Measurements from ENCODE around the gene DUSP9.

DUSP9 gene

GRCh38 chrX:153626025-153626633 is 20.9 kb upstream of the DUSP9 start:
- ATAC-seq (replicated peaks) (no peak), DNase-seq (no peak)
- Mint-ChIP-seq H3K9me3 (no peaks in the 10 kb centered on the region), H3K36me3 (ENCODE audit: insufficient read depth) (no peaks in the 10 kb centered on the region), H3K27me3 (peaks cover 21 to 25% of the 10 kb centered on the region in 2 donors), H3K4me3 (no peak overlapping the region), H3K4me1 (ENCODE audit: low read depth in 2 of 2) (no peaks in the 10 kb centered on the region), H3K27ac (no peak overlapping the region)

GRCh38 chrX:153626863-153627674 is 19.9 kb upstream of the DUSP9 start:
- Mint-ChIP-seq H3K27me3 (peaks cover 17 to 21% of the 10 kb centered on the region in 2 donors), H3K27ac (no peak overlapping the region), H3K4me1 (ENCODE audit: low read depth in 2 of 2) (no peaks in the 10 kb centered on the region), H3K9me3 (no peaks in the 10 kb centered on the region), H3K4me3 (no peak overlapping the region), H3K36me3 (ENCODE audit: insufficient read depth) (no peaks in the 10 kb centered on the region)
- DNase-seq (no peak), ATAC-seq (replicated peaks) (no peak)

DNA sequence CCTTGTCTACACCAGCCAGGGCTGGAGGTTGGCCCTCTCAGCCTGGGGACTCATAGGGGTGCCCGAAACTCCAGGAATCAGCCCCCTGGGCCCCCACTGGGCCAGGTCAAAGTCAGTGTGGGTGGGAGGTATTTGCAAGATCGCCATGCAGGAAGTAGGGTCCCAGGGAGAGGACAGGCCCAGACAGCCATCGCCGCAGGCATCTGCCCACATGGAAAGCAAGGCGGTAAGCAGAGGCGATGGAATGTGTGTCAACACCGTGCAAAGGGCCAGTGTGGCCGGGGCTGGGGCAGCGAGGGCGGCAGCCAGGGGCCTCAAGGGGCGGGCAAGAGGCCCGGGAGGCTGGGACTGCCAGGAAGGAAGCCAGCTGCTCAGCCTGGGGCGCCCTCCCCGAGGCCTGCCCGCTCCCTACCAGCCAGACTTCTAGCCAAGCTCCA is 19.3 kb upstream of the DUSP9 start:
- peaks cover 11 to 15% of the 10 kb centered on the region in 2 donors for H3K27me3 Mint-ChIP-seq
- H3K4me1 Mint-ChIP-seq (ENCODE audit: low read depth in 2 of 2), result no peaks in the 10 kb centered on the region
- DNase-seq (no peak), ATAC-seq (replicated peaks) (no peak)
- no peaks in the 10 kb centered on the region for H3K36me3 Mint-ChIP-seq (ENCODE audit: insufficient read depth)
- no peak overlapping the region for H3K4me3 Mint-ChIP-seq
- no peaks in the 10 kb centered on the region for H3K9me3 Mint-ChIP-seq
- no peak overlapping the region for H3K27ac Mint-ChIP-seq

DNA sequence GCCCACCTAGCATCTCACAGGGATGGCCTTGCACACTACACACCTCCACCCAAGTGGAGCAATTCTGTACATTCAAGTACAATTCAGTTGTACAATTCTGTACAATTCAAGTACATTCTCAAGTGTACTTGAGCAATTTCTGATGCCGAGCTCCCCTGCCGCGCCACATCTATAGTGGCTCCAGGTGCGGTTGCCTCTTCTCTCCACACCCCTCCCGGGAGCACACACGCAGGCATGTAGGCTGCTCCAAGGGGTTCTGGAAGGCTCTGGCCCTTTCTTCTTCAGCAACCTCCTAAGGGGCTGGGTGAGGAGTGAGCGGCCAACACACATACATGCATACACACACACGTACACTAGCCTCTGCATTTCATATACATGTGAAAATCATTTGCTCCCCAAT is 18.9 kb upstream of the DUSP9 start:
- Mint-ChIP-seq H3K36me3 (ENCODE audit: insufficient read depth) (no peaks in the 10 kb centered on the region), H3K9me3 (no peaks in the 10 kb centered on the region), H3K27me3 (peaks cover 6 to 11% of the 10 kb centered on the region in 2 donors), H3K27ac (no peak overlapping the region), H3K4me1 (ENCODE audit: low read depth in 2 of 2) (no peaks in the 10 kb centered on the region), H3K4me3 (no peak overlapping the region)
- no peak for ATAC-seq (replicated peaks)
- DNase-seq, result no peak

DNA sequence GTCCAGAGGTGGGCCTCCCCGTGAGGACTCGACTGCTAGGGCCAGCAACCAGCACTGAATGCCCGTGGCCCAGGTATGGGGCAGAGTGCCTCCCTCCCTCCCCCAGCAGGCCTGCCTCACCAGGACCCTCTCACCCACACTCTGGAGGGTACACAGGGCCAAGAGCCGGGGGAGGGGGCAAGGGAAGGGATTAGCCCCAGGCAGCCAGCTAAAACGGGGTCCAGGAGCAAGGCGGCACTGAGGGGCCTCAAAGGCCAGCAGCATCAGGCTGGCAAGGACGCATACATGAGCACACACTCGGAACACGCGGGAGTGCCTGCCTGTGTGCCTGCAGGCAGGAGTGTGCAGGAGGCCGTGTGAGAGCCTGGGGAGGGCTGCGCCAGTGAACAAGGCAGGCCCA is 18.3 kb upstream of the DUSP9 start:
- no peak for DNase-seq
- H3K27ac Mint-ChIP-seq, result no peak overlapping the region
- H3K36me3 Mint-ChIP-seq (ENCODE audit: insufficient read depth), result no peaks in the 10 kb centered on the region
- no peak overlapping the region for H3K4me3 Mint-ChIP-seq
- no peaks in the 10 kb centered on the region for H3K4me1 Mint-ChIP-seq (ENCODE audit: low read depth in 2 of 2)
- no peaks in the 10 kb centered on the region for H3K9me3 Mint-ChIP-seq
- no peak for ATAC-seq (replicated peaks)
- H3K27me3 Mint-ChIP-seq, result peaks cover 1 to 5% of the 10 kb centered on the region in 2 donors

- Mint-ChIP-seq H3K4me3 (no peak overlapping the region), H3K9me3 (no peaks in the 10 kb centered on the region), H3K27ac (no peak overlapping the region), H3K4me1 (ENCODE audit: low read depth in 2 of 2) (no peaks in the 10 kb centered on the region), H3K36me3 (ENCODE audit: insufficient read depth) (no peaks in the 10 kb centered on the region), H3K27me3 (peaks cover 0 to 9% of the 10 kb centered on the region in 2 donors)
- DNase-seq (no peak), ATAC-seq (replicated peaks) (no peak)
These were observed 15.7 kb upstream of the DUSP9 start for GRCh38 chrX:153631346-153631745.

DNA sequence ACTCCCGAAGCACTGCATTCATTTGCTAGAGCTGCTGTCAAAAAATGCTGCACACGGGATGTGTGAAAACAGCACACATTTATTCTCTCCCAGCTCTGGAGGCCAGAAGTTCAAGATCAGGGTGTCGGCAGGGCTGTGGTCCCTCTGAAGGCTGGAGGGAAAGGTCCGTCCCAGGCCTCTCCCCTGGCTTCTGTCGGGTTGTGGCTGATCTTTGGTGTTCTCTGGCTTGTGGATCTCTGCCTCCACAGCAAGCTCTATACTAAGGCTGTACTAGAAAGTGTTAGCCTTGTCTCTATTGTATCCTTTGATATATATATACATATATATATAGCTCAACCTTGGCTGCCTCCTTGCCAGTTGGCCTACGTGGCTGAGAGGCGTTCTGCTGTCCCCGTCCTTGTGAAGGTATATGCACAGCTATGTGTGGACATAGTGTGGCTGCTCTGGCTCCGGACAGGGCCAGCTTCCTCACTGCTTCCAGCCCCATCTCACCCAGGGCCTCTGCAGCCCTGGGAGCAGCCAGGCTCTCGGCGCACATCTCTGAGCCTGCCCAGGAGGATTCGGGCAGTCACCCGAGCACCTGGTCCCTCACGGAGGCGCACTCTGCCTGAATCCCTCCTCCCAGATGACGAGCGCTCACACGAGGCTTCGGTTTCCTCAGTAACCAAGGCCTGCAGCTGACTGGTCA is 15.0 kb upstream of the DUSP9 start:
- no peak for DNase-seq
- H3K4me3 Mint-ChIP-seq, result no peak overlapping the region
- ATAC-seq (replicated peaks), result no peak
- H3K27me3 Mint-ChIP-seq, result peaks cover 0 to 9% of the 10 kb centered on the region in 2 donors
- no peaks in the 10 kb centered on the region for H3K4me1 Mint-ChIP-seq (ENCODE audit: low read depth in 2 of 2)
- H3K36me3 Mint-ChIP-seq (ENCODE audit: insufficient read depth), result no peaks in the 10 kb centered on the region
- H3K9me3 Mint-ChIP-seq, result no peaks in the 10 kb centered on the region
- no peak overlapping the region for H3K27ac Mint-ChIP-seq

- no peak overlapping the region for H3K27ac Mint-ChIP-seq
- no peaks in the 10 kb centered on the region for H3K36me3 Mint-ChIP-seq (ENCODE audit: insufficient read depth)
- no peaks in the 10 kb centered on the region for H3K4me1 Mint-ChIP-seq (ENCODE audit: low read depth in 2 of 2)
- peaks cover 0 to 9% of the 10 kb centered on the region in 2 donors for H3K27me3 Mint-ChIP-seq
- no peak for ATAC-seq (replicated peaks)
- no peak overlapping the region for H3K4me3 Mint-ChIP-seq
- H3K9me3 Mint-ChIP-seq, result no peaks in the 10 kb centered on the region
- no peak for DNase-seq
These were observed 14.4 kb upstream of the DUSP9 start for GRCh38 chrX:153632595-153632946.

DNA sequence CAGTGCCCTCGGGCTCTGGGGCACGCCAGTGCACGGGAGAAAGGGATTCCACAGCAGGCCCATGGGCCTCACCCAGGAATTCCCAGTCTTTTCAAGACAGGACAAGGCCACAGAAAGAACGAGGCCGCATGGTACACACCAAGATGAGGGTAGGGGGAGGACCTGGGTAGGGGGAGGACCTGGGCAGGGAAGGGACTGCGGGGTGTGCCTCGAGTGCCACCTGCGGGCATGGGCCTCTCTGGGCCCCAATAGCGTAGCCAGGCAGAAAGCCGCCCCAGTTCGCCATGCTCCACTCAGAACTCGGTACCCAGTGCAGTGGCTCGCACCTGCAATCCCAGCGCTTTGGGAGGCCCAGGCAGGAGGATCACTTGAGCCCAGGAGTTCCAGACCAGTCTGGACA is 14.0 kb upstream of the DUSP9 start:
- DNase-seq, result no peak
- H3K36me3 Mint-ChIP-seq (ENCODE audit: insufficient read depth), result no peaks in the 10 kb centered on the region
- ATAC-seq (replicated peaks), result no peak
- peaks cover 0 to 9% of the 10 kb centered on the region in 2 donors for H3K27me3 Mint-ChIP-seq
- H3K27ac Mint-ChIP-seq, result no peak overlapping the region
- H3K4me1 Mint-ChIP-seq (ENCODE audit: low read depth in 2 of 2), result no peaks in the 10 kb centered on the region
- H3K4me3 Mint-ChIP-seq, result no peak overlapping the region
- H3K9me3 Mint-ChIP-seq, result no peaks in the 10 kb centered on the region

DNA sequence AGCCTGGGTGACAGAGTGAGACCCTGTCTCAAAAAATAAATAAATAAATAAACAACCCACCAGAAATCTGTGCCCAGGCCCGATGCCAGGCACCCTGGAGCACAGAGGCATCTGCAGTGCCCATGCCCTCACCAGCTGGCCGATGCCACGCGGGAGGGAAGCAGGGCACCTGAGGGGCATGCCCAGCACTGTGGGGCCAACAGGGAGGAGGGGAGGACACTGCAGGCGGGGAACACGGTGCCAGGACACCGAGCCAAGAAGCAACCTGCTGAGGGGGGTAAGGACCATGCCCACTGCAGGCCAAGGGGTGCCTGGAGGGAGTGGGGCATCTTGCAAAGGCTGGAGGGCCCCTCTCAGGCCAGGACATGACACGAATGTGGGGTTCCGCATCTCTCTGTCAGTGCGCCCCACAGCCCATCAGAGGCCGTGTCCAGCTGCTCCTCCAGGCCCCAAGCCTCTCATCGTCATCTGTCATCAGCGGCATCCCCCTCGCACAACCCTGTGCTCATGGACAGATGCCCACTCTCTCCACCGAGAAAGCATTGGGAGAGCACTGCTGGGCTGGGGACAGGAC is 13.3 kb upstream of the DUSP9 start:
- DNase-seq (no peak), ATAC-seq (replicated peaks) (no peak)
- Mint-ChIP-seq H3K36me3 (ENCODE audit: insufficient read depth) (no peaks in the 10 kb centered on the region), H3K4me1 (ENCODE audit: low read depth in 2 of 2) (no peaks in the 10 kb centered on the region), H3K27me3 (peaks cover 0 to 9% of the 10 kb centered on the region in 2 donors), H3K4me3 (no peak overlapping the region), H3K9me3 (no peaks in the 10 kb centered on the region), H3K27ac (no peak overlapping the region)

- no peak for DNase-seq
- no peak overlapping the region for H3K27ac Mint-ChIP-seq
- H3K4me1 Mint-ChIP-seq (ENCODE audit: low read depth in 2 of 2), result no peaks in the 10 kb centered on the region
- H3K4me3 Mint-ChIP-seq, result no peak overlapping the region
- peaks cover 0 to 9% of the 10 kb centered on the region in 2 donors for H3K27me3 Mint-ChIP-seq
- no peaks in the 10 kb centered on the region for H3K9me3 Mint-ChIP-seq
- no peaks in the 10 kb centered on the region for H3K36me3 Mint-ChIP-seq (ENCODE audit: insufficient read depth)
- ATAC-seq (replicated peaks), result no peak
These were observed 12.8 kb upstream of the DUSP9 start for GRCh38 chrX:153634236-153634635.

- DNase-seq, result no peak
- H3K4me1 Mint-ChIP-seq (ENCODE audit: low read depth in 2 of 2), result no peaks in the 10 kb centered on the region
- H3K9me3 Mint-ChIP-seq, result no peaks in the 10 kb centered on the region
- no peak for ATAC-seq (replicated peaks)
- H3K4me3 Mint-ChIP-seq, result no peak overlapping the region
- H3K27ac Mint-ChIP-seq, result no peak overlapping the region
- H3K27me3 Mint-ChIP-seq, result peaks cover 0 to 9% of the 10 kb centered on the region in 2 donors
- no peaks in the 10 kb centered on the region for H3K36me3 Mint-ChIP-seq (ENCODE audit: insufficient read depth)
These were observed 12.2 kb upstream of the DUSP9 start for GRCh38 chrX:153634832-153635231.

DNA sequence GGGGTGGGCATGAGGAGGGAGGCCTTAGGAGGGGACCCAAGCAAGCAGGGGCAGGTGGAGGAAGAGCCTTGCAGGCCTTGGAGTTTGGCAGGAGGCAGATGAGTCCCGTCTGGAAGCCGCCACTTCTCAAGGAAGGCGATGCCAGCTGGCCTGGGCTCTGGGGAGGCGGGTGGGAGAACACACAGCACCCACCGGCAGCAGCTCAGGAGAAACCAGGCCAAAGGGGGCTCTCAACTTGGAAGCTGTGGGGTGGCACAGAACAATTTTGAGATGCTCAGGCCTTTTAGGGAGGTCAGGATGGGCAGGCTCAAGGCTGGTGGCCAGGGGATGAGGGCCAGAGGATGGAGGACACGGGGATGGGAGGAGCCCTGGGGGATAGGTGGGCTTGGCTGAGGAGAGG is 11.6 kb upstream of the DUSP9 start:
- no peak for ATAC-seq (replicated peaks)
- H3K4me1 Mint-ChIP-seq (ENCODE audit: low read depth in 2 of 2), result no peaks in the 10 kb centered on the region
- DNase-seq, result no peak
- no peaks in the 10 kb centered on the region for H3K36me3 Mint-ChIP-seq (ENCODE audit: insufficient read depth)
- no peak overlapping the region for H3K4me3 Mint-ChIP-seq
- peaks cover 0 to 11% of the 10 kb centered on the region in 2 donors for H3K27me3 Mint-ChIP-seq
- H3K9me3 Mint-ChIP-seq, result no peaks in the 10 kb centered on the region
- no peak overlapping the region for H3K27ac Mint-ChIP-seq

All from effector memory CD8-positive, alpha-beta T cell (primary cell).